HG02798 (cell line): ENCODE data around the gene RBFOX2.

Experiments
- ATAC-seq: cut with Tn5 transposase; IDR thresholded peaks from one replicate; pipeline ENCODE4 v1.9.1; 2021; ENCODE audit warnings: mild to moderate bottlenecking; ENCODE audit not compliant: unreplicated experiment, poor library complexity

The RBFOX2 gene

DNA sequence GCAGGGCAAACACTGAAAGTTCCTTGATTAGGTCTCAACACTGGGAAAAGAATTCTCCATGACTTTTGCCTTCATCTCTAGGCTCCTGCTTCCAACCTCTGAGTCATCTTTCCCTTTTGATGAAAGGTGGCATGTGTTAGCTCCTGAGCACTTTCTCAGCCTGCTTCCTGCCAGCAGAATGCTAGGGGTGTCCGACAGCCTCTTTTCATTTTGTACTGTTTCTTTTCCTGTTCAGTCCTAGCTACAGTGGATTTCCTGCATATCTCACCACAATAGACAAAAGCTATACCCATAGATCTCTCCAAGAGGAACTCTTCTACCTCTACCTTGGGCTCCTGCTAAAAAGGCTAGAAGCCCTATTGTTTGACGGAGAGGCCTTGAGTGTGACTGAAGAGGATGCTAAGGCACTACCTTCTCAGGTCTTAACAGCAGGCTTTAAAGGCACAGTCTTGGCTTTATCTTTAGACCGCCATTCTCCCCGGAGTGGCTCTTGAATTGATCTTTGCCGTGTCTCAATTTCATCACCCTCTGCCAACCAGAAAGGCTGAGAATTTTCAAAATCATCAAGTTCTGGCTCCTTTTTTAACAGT, 145.5 kb downstream of the RBFOX2 start:
- ATAC-seq: no peak

DNA sequence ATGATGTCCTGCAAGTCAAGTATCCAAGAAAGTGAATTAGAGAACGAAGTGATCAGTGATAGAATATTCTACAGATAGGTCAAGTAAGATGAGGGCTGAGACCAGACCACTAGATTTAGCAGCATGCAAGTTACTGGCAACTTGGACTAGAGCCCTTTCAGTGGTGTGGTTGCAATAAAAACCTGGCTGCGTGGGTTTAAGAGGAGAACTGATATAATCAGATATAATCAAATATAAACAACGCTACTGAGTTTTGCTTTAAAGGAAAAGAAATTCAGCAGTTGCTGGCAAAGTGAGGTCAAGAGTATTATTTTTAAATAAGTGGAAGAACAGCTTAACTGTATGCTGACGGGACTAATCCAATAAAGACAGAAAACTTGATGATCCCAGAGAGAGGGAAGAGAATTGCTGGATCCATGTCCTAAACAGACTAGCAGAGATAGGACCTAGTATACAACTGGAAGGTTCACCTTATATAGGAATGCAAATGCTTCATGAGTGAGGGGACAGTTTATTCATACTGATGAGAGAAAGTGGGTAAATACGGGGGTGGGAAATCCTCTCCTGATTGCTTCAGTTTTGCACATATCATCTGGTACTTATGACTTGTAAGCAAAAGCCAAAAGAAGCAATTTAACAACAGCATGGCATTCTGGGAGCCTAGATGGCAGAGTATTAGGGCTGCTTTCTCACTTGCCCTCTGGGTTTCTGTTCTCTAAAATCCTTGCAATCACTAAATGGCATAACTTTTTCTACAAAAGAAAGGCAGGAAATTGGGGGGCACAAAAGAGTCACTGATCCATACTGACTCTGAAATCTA, 146.2 kb downstream of the RBFOX2 start:
- ATAC-seq: no peak

DNA sequence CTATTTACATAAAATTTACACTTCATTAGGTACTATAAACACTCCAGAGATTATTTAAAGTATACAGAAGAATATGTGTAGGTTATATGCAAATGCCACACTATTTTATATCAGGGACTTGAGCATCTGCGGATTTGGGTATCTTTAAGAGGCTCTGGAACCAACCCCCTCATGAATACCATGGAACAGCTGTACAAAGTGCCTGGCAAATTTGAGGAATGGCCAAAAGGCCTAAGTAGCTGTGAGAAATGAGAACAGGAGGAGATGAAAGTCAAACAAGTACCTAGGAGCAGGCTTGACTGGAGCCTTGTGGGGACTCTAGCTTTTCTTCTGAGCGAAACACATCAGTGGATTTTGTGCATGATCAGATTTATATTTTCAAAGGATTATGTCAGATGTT, 149.3 kb downstream of the RBFOX2 start:
- ATAC-seq: no peak

DNA sequence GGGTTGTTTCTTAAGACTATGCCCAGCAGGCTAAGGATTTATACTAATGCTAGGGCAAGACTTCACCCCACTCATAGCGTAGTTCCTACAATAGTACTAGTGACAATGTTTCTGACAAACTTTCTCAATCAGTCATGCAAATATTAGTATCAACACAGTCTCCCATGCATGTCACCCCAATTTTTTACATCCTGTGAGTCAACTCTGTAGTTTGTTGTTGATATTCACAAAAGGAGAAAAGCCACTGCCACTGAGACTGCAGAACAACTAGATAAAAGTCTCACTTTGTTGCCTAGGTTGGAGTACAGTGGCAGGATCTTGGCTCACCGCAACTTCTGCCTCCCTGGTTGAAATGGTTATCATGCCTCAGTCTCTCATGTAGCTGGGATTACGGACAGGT, 155.2 kb downstream of the RBFOX2 start:
- ATAC-seq: no peak

DNA sequence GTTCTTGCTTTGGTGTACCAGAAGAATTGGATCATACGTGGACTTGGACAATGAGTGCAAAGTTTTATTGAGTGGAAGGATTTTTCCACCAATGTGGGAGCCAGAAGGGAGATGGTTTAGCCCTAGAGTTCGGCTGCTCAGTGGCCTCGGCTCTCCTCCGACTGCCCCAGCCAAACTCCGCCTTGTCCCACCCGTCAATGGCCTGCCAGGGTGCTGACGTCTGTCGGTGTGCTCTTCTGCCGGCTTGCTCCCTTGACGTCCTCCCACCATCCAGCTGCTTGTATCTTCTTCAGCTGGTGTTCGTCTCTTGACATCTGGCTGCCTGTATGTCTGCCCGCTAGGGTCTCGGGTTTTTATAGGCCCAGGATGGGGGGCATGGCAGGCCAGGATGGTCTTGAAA, 156.2 kb downstream of the RBFOX2 start:
- no peak for ATAC-seq

DNA sequence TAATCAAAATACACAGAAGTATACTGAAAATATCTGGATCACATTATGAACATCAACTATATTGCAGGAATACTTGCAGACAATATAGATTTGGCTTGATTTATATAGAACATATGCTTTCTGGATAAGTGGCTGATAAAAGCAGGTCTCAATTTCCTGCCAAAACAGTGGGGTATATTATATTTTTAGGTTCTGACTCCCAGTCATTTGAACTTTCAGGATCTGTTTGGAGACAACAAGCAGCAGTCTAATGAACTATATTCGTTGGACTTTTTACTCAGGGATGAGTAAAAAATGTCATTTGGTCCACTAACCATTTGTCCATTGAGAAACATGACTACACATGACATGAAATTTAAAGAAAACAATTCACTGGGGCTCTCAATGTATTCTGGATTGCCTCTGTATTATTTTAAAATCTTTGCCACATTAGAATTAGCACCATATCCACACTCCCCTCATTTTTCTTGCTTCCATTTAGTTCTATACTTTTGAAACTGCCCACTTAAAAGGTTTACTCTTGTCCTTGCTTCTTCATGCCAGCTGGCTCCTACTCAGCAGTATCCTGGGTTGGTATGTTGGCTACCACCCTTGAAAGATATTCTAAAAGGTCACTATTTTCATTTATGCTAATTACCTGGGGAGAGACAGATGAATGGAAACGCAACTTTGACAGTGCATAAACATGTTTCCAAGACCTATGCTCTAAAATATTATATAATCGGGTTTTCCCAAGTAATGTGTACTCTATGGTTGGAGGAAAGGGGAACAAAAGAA, 157.9 kb downstream of the RBFOX2 start:
- no peak for ATAC-seq

DNA sequence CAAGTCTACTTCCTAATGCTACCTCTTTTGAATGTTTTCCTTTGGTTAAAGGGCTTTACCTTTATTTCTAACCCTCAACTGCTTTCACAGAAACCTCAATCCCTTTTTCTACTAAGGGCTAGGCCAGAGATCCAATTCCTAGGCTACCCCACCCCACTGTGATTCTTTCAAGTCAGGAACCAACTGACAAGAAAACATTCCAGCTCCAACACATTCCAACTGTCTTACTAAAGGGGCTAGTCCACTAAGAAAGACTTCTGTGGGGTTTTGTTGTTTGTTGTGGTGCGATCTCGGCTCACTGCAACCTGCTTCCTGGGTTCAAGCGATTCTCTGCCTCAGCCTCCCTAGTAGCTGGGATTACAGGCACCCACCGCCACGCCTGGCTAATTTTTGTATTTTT, 159.7 kb downstream of the RBFOX2 start:
- no peak for ATAC-seq

DNA sequence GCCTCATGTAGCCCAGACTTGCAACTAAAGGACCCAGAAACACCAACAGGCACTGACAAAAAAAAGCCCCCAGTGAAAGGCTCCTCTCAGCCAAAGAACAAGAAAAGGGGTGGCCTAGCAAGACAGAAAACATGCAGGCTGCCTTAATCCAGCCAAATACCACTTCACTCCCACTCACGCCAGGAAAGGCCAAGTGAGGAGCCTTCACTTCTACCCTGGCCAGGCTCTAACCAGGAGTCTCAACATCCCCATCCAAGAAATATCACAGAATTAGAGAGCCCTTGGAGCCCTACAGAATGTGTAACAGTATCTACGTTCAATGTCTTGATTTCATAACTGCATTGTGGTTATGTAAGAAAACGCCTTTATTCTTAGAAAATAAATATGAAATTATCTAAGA, 162.0 kb downstream of the RBFOX2 start:
- ATAC-seq: no peak

DNA sequence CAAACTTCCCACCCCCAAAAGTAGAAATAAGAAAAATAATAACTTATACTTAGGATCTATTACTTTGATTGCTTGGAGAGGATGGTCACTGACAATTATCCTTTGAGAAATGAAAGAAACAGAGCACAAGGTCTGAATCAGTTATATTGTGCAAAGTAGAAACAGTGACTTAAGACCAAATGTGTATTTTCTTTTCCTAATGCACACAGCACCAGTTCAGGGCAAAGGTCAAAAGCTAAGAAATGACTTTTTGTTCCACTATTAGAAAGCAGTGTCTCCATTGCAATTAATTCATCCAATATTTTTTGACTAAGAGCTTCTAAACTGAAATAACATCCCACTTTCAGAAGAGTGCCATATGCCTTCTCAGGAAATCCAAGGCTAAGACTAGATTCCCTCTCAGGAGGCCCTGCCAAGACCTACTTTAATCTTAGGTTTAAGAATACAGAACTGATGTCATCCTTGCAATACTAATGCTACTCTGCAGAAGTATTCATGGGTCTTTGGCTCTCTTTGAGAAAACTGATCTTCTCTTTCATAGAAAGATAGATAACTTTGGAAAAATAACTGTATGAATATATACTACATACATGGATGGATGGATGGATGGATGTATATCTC, 164.0 kb downstream of the RBFOX2 start:
- no peak for ATAC-seq

DNA sequence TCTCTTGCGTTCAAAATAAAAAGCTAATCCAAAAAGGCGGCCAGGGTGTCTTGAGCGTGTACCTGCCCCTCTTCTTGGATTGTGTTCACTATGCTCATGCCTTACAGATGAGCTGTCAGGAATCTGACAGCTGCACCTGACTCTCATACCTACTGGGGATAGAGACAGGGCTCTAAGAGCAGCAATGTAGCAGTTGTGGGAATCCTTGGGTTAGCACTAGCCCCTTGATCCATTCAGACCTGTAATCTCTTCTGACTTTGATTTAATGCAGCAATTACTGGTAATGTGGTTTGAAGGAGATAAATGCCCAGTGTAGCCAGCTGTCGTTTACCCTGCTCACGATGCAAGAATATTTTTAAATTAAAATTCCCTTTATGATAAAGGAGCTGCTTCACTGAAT, 165.2 kb downstream of the RBFOX2 start:
- no peak for ATAC-seq

DNA sequence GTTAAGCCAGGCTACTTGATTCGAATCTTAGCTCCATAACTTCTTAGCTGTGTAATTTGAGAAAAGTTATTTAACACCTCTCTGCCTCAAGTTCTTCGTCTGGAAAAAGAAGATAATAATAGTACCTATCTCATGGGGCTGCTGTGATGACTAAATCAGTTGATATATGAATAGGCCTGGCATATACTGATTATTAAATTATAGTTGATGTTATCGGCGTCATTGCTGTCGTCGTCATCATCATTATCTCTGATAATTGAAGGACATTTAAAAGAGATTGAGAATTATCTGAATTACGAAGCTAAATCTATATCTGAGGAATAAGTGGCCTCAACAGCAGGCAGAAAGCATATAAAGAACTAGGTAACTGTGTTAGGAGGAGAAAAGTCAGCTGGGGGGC, 165.9 kb downstream of the RBFOX2 start:
- no peak for ATAC-seq

DNA sequence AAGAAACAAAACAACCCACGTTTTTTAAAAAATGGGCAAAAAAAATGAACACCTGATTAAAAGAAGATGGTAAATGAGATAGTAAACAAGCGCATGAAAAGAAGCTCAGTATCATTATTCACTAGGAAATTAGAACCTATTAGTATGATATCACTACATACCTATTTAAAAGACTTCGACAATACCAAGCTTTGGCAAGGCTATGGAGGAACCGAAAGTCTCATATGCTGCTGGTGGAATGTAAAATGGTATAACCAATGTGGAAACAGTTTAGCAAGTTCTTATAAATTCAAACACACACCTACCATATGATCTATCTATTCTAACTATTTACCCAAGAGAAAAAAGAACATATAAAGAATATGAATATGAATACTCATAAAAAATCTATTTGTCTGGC, 167.2 kb downstream of the RBFOX2 start:
- no peak for ATAC-seq

DNA sequence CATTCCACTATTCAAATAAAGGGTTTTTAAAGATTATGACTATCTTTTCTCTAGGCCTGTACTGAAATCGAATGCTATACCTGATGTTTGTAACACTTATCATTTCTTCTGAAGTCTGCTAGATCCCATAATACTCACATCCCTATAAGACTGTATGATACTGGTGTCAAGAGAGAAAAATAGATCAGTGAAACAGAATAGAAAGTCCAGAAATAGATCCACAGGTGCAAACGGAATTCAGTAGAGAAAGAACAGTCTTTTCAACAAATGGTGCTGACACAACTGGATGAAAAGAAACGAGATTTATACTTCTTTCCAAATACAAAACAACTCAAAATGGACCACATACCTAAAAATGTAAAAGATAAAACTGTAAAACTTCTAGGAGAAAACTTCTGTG, 167.8 kb downstream of the RBFOX2 start:
- no peak for ATAC-seq

DNA sequence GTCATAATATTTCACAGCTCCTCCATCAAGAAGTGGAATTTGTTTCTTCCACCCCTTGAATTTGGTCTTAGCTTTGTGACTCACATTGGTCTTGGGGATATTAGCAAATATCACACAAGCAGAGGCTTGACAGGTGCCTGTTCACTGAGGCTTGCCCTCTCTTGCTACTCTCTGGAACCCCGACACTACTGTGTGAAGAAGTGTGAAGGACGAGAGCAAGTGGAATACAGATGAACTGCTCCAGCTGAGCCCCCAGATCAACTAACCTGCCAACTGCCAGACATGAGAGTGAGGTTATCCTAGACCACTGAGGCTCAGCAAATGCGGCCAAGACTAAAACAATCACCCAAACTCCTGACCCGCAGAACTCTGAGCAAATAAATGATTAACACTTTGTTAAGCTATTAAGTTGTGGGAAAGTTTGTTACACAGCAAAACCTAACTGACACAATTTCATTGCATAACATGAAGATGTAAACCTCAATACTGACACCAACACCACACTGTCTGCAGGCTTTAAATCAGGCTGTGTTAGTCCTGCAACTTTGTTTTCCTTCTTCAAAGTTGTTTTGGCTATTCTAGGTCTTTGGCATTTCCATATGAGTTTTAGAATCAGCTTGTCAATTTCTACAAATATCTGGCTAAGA, 168.4 kb downstream of the RBFOX2 start:
- no peak for ATAC-seq

DNA sequence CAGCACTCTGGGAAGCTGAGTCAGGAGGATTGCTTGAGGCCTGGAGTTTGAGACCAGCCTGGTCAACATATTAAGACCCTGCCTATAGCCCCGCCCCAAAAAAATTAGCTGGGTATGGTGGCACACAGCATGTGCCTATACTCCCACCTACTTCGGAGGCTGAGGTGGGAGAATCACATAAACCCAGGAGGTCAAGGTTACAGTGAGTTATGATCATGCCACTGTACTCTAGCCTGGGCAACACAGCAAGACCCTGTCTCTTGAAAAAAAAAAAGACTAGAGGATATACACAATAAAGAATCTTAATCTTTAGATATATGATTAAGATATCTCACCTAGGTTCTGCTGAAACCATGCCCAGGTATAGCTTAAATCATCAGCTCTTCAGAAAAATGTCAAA, 174.3 kb downstream of the RBFOX2 start:
- ATAC-seq: no peak

DNA sequence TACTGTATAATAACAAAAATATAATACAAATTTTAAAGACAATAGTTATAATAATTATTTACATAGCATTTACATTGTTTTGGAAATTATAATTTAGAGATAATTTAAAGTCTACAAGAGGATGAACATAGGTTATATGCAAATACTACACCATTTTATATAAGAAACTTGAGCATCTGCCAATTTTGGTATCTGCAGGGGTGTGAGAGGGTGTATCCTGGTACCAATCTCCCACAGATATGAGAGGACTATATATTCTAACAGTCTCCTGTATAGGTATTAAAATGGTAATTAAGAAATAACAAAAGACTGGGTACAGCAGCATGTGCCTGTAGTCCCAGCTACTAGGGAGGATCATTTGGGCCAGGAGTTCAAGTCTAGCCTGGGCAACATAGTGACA, 176.5 kb downstream of the RBFOX2 start:
- no peak for ATAC-seq

DNA sequence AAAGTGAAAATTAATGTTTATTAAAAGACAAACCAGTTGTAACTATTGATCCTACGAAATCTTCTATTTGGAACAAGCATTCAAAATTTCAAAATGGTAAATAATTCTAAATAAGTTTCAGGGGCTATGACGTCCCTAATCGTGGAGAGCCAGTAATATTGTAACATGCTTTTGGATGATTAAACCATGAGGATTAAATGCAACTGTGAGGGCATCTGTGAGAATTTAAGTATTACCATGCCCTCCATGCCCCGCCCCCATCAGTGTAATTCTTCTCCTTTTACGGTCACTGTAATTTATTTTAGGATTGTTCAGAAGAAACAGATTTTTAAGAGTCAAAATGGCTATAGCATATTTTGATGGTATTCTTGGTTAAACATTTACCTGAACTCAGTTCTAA, 177.8 kb downstream of the RBFOX2 start:
- no peak for ATAC-seq

DNA sequence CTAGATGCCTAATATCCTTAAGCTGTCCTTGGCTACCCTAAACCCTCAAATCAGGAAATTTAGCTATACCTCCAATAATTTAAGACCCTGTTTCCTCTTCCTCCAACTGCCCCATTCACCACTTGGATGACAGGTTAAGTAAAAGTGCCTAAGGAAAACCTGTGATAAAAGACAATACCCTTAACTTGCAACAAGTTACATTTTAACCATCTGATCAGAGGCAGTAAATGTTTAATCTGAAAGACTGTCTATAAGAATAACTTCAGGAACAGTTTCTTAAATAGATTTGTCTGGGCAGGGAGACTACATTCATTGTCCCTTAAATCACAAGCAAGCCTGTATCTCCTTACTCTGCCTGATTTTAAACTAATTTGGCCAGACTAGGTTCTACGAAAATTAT, 181.8 kb downstream of the RBFOX2 start:
- ATAC-seq: no peak

DNA sequence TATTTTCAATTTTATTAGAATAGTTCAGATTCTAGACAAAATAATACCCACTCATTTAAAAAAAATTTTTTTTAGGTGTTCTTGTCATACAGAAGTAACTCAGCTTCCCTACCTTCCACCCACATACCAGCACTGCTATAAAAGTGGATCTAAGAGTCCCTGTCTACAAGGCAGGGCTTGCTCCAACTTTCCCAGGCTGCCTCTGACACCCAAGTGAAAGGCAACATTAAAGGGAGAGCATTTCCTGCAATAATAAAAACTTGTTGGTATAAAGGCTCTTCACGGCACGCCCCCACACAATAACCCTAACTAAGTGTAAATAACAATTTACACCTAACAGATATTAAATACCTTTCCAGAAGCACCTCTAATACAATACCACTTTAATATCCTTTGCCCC, 183.7 kb downstream of the RBFOX2 start:
- no peak for ATAC-seq

DNA sequence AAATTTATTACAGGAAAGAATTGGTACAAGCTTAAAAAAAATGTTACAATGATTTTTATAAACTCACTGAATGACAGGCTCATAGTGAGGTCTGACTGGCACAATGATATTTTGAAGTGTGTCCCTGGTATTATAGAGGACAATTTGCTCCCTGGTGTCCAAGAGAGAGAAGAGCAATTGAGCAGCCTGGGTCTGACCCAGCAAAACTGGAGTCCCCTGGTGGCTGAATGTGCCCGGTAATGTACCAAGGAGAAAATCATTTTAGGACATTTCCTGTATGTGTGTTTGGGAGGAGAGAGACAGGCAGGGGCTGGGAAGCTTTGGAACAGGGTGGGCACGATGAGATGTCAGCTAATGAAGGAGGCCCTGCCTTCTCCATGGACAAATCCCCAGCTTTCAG, 185.7 kb downstream of the RBFOX2 start:
- ATAC-seq: no peak

DNA sequence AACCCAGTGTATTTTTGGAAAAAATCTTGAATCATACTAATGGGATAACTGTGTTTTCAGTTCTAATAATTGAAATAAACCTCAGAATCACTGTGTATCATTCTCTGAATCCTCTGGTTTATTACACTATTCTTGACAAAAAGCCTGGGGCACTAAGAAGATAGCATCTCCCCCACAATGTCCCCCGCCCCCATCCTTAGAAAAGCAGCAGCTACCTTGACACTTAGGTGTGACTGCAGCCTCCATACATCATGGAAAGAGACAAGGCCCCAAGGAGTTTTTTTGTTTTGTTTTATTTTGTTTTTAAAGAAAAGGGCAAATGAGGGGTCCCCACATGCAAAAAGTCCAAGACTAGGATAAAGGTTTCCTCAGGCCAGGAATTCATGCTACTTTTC, 186.1 kb downstream of the RBFOX2 start:
- ATAC-seq: no peak
